GM23338 (cell line): ENCODE results near the gene ATG7. TPM values are rescaled to one million over a fixed set of nuclear protein-coding genes. Genes with fewer than 3 reads are reported as not detected.

ENCODE experiments used
- ATAC-seq: fragments of 200-7000 bp; cut with Tn5 transposase; 3 replicates; pipeline ENCODE4 v1.9.1; 2020
- DNase-seq: peaks from one replicate; pipeline ENCODE4 v3.0.0-alpha.2; 2015; ENCODE audit warnings: low spot score
- H2AFZ ChIP-seq: fragments of 200-600 bp; sonication (generic); 2 replicates; pipeline ENCODE4 v1.8.0; 2016; ENCODE audit warnings: antibody characterized with exemption, mild to moderate bottlenecking, moderate library complexity
- H3F3A ChIP-seq: fragments of 200-600 bp; sonication (generic); replicated peaks from 2 replicates; pipeline ENCODE4 v1.8.0; 2017; ENCODE audit warnings: antibody characterized with exemption, mixed run types, low read depth
- H3K27ac ChIP-seq: fragments of 200-600 bp; sonication (generic); 2 replicates; pipeline ENCODE4 v1.6.1; 2016; ENCODE audit warnings: low read depth
- H3K27me3 ChIP-seq: fragments of 200-600 bp; sonication (generic); 2 replicates; pipeline ENCODE4 v1.8.0; 2016; ENCODE audit warnings: mild to moderate bottlenecking, mixed run types, moderate library complexity; ENCODE audit not compliant: insufficient read depth
- H3K36me3 ChIP-seq: fragments of 200-600 bp; sonication (generic); 2 replicates; pipeline ENCODE4 v1.8.0; 2016; ENCODE audit warnings: mild to moderate bottlenecking; ENCODE audit not compliant: insufficient read depth
- H3K4me1 ChIP-seq: fragments of 200-600 bp; sonication (generic); 2 replicates; pipeline ENCODE4 v1.8.0; 2016; ENCODE audit warnings: mild to moderate bottlenecking, moderate library complexity; ENCODE audit not compliant: insufficient read depth
- H3K4me2 ChIP-seq: fragments of 200-600 bp; sonication (generic); 2 replicates; pipeline ENCODE4 v1.7.1; 2017; ENCODE audit warnings: mixed run types
- H3K4me3 ChIP-seq: fragments of 200-600 bp; sonication (generic); 2 replicates; pipeline ENCODE4 v1.6.1; 2016; ENCODE audit warnings: mixed run types
- H3K79me2 ChIP-seq: fragments of 200-600 bp; sonication (generic); replicated peaks from 2 replicates; pipeline ENCODE4 v1.8.0; 2017; ENCODE audit warnings: mild to moderate bottlenecking; ENCODE audit not compliant: insufficient read depth
- H3K9me2 ChIP-seq: fragments of 200-600 bp; sonication (generic); 2 replicates; pipeline ENCODE4 v1.8.0; 2017; ENCODE audit not compliant: insufficient read depth
- H4K20me1 ChIP-seq: fragments of 200-600 bp; sonication (generic); replicated peaks from 2 replicates; pipeline ENCODE4 v1.8.0; 2017; ENCODE audit warnings: mild to moderate bottlenecking; ENCODE audit not compliant: insufficient read depth
- H3K27ac Mint-ChIP-seq: 2 replicates; pipeline ENCODE4 v1.8.0; 2020; ENCODE audit warnings: inconsistent platforms, mild to moderate bottlenecking, moderate library complexity, mixed read lengths
- H3K27me3 Mint-ChIP-seq: 3 replicates; pipeline ENCODE4 v1.8.0; 2022; ENCODE audit warnings: low read depth, mild to moderate bottlenecking, moderate library complexity, mixed read lengths, inconsistent platforms; ENCODE audit not compliant: insufficient read depth, poor library complexity
- H3K36me3 Mint-ChIP-seq: 3 replicates; pipeline ENCODE4 v1.8.0; 2021; ENCODE audit warnings: low read depth, mild to moderate bottlenecking, inconsistent platforms, moderate library complexity, mixed read lengths
- H3K4me1 Mint-ChIP-seq: 3 replicates; pipeline ENCODE4 v1.8.0; 2020; ENCODE audit warnings: mild to moderate bottlenecking, inconsistent platforms, mixed read lengths
- H3K4me3 Mint-ChIP-seq: 3 replicates; pipeline ENCODE4 v1.8.0; 2021; ENCODE audit warnings: moderate library complexity, mild to moderate bottlenecking, inconsistent platforms, mixed read lengths
- H3K9me3 Mint-ChIP-seq: 3 replicates; pipeline ENCODE4 v1.8.0; 2020; ENCODE audit warnings: moderate library complexity, mild to moderate bottlenecking, inconsistent platforms, mixed read lengths
- CREB1 ChIP-seq: fragments of 250-450 bp; sonication (Bioruptor Pico); IDR thresholded peaks from 2 replicates; pipeline ENCODE4 v1.5.0; 2020; ENCODE audit warnings: low read depth, mild to moderate bottlenecking, moderate library complexity
- CTCF ChIP-seq, 2 experiments: fragments of 200-600 bp in 1 of 2; sonication (generic) in 1 of 2; conservative IDR thresholded peaks; 2 replicates each; pipeline versions ENCODE4 v1.5.1 to v1.6.1; 2016 to 2017; ENCODE audit warnings: antibody characterized with exemption in 2 of 2, low read depth in 2 of 2, mild to moderate bottlenecking in 2 of 2, moderate library complexity in 1 of 2
- ETS1 ChIP-seq: IDR thresholded peaks from 2 replicates; pipeline ENCODE4 v1.6.1; 2016; ENCODE audit warnings: antibody characterized with exemption
- EZH2 ChIP-seq: fragments of 200-600 bp; sonication (generic); IDR thresholded peaks from one replicate; pipeline ENCODE4 v1.8.0; 2017; ENCODE audit warnings: antibody characterized with exemption, mild to moderate bottlenecking, low read depth; ENCODE audit not compliant: unreplicated experiment
- EZH2phosphoT487 ChIP-seq: fragments of 200-600 bp; sonication (generic); IDR thresholded peaks from one replicate; pipeline ENCODE4 v1.8.1; 2018; ENCODE audit warnings: antibody characterized with exemption; ENCODE audit not compliant: unreplicated experiment
- JUNB ChIP-seq: IDR thresholded peaks from one replicate; pipeline ENCODE4 v1.6.1; 2016; ENCODE audit warnings: antibody characterized with exemption; ENCODE audit not compliant: unreplicated experiment
- NANOG ChIP-seq: IDR thresholded peaks from 2 replicates; pipeline ENCODE4 v1.6.1; 2016; ENCODE audit warnings: antibody characterized with exemption, borderline replicate concordance
- POLR2AphosphoS5 ChIP-seq: IDR thresholded peaks from 2 replicates; pipeline ENCODE4 v1.6.1; 2016; ENCODE audit warnings: antibody characterized with exemption, low read depth
- REST ChIP-seq: IDR thresholded peaks from one replicate; pipeline ENCODE4 v1.6.1; 2018; ENCODE audit warnings: antibody characterized with exemption; ENCODE audit not compliant: unreplicated experiment
- STAT1 ChIP-seq: IDR thresholded peaks from one replicate; pipeline ENCODE4 v1.6.1; 2016; ENCODE audit warnings: antibody characterized with exemption; ENCODE audit not compliant: unreplicated experiment
- ZNF114 ChIP-seq: fragments of 250-450 bp; sonication (Bioruptor Pico); IDR thresholded peaks from 2 replicates; pipeline ENCODE4 v1.5.0; 2020; ENCODE audit warnings: mild to moderate bottlenecking, moderate library complexity
- ZNF331 ChIP-seq: fragments of 250-450 bp; sonication (Bioruptor Pico); IDR thresholded peaks from 2 replicates; pipeline ENCODE4 v1.5.0; 2020; ENCODE audit warnings: low read depth, mild to moderate bottlenecking, moderate library complexity
- ZNF462 ChIP-seq: fragments of 250-450 bp; sonication (Bioruptor Pico); IDR thresholded peaks from 2 replicates; pipeline ENCODE4 v1.5.0; 2020; ENCODE audit warnings: mild to moderate bottlenecking, moderate library complexity
- polyA plus RNA-seq: library from polyadenylated mRNA; unstranded; fragments of >200 nt; fragmentation: Nextera tagmentation; extraction: Ambion mirVana; gene quantifications from 2 replicates; pipeline ENCODE4 v1.2.1, GENCODE V29; 2016
- total RNA-seq: library from RNA; depleted of rRNA; stranded (reverse); fragments of >200 nt; shearing (Covaris generic); gene quantifications from 2 replicates; pipeline ENCODE4 v1.2.3, GENCODE V29; 2014

Gene ATG7
- total and polyA plus RNA-seq, 2 experiments from 2014 or later: 16.2 to 36.7 TPM

- Mint-ChIP-seq H3K4me3 (no peak overlapping the region), H3K4me1 (no peaks in the 10 kb centered on the region), H3K27ac (no peak overlapping the region), H3K27me3 (no peaks in the 10 kb centered on the region), H3K36me3 (no peaks in the 10 kb centered on the region), H3K9me3 (no peaks in the 10 kb centered on the region)
- Histone ChIP-seq H3K9me2 (no peaks in the 10 kb centered on the region), H3K79me2 (no peaks in the 10 kb centered on the region), H2AFZ (no peak overlapping the region), H3F3A (no peaks in the 10 kb centered on the region), H3K4me3 (no peak overlapping the region), H3K27ac (no peak overlapping the region), H3K27me3 (no peaks in the 10 kb centered on the region), H3K4me1 (no peaks in the 10 kb centered on the region), H3K36me3 (no peaks in the 10 kb centered on the region; the same call in 1 of the 2 replicates), H3K4me2 (no peak overlapping the region), H4K20me1 (no peaks in the 10 kb centered on the region)
- no peak for TF ChIP-seq JUNB
- no peak for TF ChIP-seq EZH2
- TF ChIP-seq ETS1: no peak
- no peak for TF ChIP-seq STAT1
- no peak for TF ChIP-seq ZNF462 (CRISPR knock-in tag)
- TF ChIP-seq POLR2AphosphoS5: no peak
- no peak for TF ChIP-seq CREB1 (CRISPR knock-in tag)
- no peak for TF ChIP-seq ZNF331 (CRISPR knock-in tag)
- no peak for TF ChIP-seq EZH2phosphoT487
- no peak for TF ChIP-seq REST
- TF ChIP-seq CTCF (conservative IDR thresholded peaks at IDR 0.05; ENCODE audit: low read depth in 2 of 2): no peak
- TF ChIP-seq ZNF114 (CRISPR knock-in tag): no peak
- TF ChIP-seq NANOG: no peak
- DNase-seq (no peak), ATAC-seq (no peak)
These were observed 195.7 kb downstream of the ATG7 start for GRCh38 chr3:11467875-11468274.
